22Rv1 (cell line): ENCODE results near the gene LRMDA.

Experiments used
- ZFX ChIP-seq: fragments of 450-650 bp; IDR thresholded peaks from 2 replicates; pipeline ENCODE4 v1.6.1; 2017; ENCODE audit warnings: antibody characterized with exemption, borderline replicate concordance
- TF ChIP-seq, protein P1 (sequence below): fragments of 450-650 bp; IDR thresholded peaks from 2 replicates; pipeline ENCODE4 v1.5.1; 2017; ENCODE audit warnings: mild to moderate bottlenecking

DNA sequence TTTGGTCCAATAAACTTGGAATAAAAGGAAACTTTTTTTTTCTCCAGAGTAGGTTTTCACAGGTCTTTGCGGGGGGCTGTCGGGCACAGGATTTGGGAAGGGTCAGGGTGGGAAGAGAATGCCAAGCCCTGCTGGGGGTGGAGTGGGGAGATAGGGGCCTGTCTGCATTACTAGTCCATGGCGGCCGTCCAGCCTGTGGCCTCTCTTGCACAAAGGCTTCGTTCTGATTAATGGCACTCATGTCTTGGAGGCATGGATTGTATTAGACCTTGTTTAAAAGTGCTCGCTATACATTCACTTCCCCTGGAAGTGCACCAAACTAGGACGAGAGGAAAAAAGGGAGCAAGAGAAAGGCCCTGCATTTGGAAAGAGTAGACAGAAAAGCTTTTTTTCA is 37.2 kb downstream of the LRMDA start:
- TF ChIP-seq, protein P1, sequence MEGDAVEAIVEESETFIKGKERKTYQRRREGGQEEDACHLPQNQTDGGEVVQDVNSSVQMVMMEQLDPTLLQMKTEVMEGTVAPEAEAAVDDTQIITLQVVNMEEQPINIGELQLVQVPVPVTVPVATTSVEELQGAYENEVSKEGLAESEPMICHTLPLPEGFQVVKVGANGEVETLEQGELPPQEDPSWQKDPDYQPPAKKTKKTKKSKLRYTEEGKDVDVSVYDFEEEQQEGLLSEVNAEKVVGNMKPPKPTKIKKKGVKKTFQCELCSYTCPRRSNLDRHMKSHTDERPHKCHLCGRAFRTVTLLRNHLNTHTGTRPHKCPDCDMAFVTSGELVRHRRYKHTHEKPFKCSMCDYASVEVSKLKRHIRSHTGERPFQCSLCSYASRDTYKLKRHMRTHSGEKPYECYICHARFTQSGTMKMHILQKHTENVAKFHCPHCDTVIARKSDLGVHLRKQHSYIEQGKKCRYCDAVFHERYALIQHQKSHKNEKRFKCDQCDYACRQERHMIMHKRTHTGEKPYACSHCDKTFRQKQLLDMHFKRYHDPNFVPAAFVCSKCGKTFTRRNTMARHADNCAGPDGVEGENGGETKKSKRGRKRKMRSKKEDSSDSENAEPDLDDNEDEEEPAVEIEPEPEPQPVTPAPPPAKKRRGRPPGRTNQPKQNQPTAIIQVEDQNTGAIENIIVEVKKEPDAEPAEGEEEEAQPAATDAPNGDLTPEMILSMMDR = no peak
- TF ChIP-seq ZFX = no peak
